SH-SY5Y (cell line): ENCODE measurements around the gene BFSP2.

Source experiments
- GATA2 ChIP-seq: IDR thresholded peaks from 2 replicates; pipeline ENCODE4 v1.6.1; 2011; ENCODE audit warnings: mild to moderate bottlenecking, low read depth, low read length
- GATA3 ChIP-seq: IDR thresholded peaks from 2 replicates; pipeline ENCODE4 v1.6.1; 2011; ENCODE audit warnings: low read depth, mild to moderate bottlenecking, low read length, moderate library complexity

Gene BFSP2

DNA sequence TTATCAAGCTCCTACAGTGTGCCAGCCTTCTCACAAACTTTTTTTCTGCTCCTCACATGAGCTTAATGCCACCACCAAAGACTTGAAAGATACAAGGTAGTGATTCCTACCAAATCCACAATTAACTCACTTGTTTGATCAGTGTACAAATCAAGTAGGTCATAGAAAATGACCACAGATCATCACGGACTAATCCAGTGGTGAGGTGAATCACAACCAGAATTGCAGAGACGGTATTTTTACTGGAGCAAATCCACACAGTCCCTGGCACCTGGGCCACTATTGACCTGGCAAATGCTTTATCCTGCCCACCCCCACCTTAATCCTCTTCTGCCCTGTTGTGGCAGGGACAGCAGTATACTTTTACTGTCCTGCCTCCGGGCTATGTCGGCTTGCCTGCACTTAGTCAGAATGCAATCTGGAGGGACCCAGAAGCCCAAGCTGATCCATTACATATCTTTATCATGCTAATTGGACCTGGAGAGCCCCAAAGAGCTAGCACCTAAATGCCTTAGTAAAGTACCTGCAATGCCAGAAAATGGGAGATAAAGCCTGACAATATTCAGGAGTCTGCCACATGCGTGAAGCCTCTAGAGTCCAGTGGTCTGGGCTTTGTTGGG, 89.7 kb downstream of the BFSP2 start:
- TF ChIP-seq GATA3: no peak
- TF ChIP-seq GATA2: no peak

DNA sequence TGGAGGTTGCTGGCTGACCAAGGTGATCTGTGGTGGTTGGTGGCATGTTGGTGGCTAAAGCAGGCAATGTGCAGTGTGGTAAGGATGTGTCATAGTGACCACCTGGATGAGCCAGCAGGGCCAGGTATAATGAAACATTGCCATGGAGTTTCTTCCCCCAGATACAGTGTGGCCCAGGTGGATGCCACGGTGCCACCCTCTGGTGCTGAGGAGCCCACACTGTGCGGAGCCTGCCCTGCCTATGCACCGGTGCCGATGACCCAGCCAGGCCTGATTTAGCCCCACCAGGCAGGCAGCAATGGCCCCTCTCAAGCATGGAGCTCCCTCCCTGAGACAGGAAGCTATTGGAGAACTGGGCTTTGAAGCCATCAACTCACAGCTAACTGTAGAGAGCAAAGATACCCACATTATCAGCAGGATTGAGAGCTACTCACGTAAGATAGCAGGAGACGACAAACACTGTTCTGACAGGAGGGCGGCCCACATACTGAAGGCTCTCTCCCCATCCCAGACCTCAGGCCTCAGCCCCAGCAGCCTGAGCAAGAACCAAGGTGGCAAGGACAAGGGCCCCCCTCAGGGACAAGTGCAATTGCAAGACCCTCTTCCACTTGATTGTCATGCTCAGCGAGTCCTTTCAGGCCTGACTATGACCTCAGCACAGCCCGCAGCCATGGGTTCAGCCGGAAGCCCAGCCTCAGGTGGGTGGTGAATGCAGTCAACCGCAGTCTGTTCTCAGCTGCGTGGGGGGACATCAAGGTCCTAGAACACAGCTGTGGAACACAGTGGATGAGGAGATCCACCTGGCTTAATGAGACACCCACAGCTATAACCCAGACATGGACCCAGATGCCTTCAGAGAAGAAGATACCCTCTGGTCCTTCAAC, 90.9 kb downstream of the BFSP2 start:
- no peak for TF ChIP-seq GATA2
- TF ChIP-seq GATA3: no peak

DNA sequence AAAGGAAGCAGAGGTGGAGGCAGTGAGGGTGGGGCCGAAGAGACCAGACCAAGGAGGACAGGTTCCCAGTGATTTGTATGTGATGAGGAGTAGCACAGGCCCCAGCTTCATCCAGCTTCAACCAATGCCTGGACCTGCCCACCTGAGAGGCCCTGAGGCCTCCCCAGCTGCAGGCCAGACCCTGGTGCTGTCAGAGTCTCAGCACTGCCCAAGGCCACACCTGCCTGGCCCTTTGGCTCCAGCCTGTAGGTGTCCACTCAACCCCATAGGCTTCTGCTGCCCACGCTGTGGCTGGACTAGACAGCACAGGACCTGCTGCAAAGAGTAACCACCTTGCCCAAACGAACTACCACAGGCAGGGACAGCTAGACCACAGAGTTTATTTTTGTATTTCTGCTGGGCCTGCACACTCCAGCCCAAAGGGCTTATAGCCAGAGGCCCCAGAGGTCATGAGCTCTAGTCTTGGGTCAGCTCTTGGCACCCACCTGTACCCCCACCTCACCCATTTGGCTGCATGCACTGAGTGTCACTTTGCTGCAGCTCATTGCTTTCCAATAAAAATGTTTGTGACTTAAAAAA, 91.7 kb downstream of the BFSP2 start:
- TF ChIP-seq GATA2 (no peak), GATA3 (no peak)

DNA sequence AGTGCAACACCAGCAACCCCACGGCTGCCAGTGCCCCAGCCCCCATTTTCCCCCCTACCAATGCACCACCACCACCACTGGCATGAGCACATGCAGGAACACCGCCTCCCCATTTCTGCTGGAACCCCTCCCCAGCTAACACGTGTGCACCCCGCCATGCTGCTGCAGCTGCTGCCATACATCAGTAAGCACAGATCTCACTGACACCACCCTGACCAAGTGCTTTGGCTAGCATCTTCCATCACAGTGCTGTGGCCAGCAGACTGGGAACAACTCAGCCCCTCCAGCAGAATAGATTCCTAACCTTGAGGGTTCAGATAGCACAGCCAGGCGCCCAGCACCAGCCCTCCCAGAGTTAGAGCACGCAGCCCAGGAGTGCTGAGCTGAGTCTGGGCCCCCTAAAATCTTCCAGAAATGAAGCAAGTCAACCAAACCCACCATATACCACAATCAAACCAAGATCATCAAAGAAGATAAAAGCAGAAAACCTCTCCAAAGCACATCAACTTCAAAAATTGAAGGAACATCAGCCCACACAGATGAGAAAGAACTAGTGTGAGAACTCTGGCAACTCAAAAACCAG, 92.4 kb downstream of the BFSP2 start:
- TF ChIP-seq GATA3 (no peak), GATA2 (no peak)

DNA sequence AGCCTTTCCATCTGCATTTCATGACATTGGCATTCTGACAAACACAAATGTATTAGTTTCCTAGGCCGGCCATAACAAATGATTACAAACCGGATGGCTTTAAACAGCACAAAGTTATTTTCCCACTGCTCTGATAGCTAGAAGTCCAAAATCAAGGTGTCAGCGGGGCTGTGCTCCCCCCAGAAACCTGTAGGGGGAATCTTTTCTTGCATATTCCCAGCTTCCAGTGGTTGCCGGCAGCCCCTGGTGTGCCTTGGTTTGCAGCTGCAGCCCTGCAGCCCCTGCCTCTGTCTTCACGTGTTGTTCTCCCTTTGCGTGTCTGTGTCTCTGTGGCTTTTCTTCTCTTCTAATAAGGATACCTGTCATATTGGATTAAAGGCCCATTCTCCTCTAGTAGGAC, 94.6 kb downstream of the BFSP2 start:
- TF ChIP-seq GATA3: no peak
- no peak for TF ChIP-seq GATA2

DNA sequence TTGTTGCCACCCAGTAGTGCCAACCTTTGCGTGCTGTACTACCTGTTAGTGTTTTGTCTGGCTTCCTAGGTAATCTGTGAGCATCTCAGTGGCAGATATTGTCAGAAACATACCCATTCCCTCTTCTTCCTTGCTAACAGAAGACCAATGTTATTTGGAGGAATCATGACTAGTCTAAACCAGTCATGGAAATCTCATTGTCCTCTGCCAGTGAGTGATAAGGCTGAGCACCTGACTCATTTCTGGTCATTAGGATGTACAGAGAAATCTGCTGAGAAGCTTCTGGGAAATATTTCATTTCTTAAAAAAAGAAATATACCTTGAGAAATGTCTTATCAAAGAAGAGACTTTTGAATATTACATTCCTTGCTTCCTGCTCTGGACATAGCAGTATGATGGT, 103.6 kb downstream of the BFSP2 start:
- TF ChIP-seq GATA2 (no peak), GATA3 (no peak)

DNA sequence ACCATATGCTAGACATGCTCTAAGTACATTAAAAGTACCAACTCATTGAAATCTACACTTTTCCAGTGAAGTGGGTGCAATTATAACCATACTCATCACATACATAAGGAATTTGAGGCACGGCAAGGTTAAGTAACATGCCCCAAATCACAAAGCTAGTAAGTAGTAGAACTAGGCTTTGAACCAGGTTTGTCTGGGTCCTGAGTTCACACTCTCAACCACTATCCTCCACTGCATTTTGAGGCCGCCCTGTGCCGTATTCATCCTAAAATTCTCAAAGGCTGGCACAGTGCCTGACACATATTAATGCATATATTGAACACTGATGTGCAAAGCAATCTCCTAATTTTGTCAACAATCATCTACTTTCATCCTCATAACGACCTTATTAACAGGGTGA, 104.9 kb downstream of the BFSP2 start:
- no peak for TF ChIP-seq GATA3
- no peak for TF ChIP-seq GATA2

DNA sequence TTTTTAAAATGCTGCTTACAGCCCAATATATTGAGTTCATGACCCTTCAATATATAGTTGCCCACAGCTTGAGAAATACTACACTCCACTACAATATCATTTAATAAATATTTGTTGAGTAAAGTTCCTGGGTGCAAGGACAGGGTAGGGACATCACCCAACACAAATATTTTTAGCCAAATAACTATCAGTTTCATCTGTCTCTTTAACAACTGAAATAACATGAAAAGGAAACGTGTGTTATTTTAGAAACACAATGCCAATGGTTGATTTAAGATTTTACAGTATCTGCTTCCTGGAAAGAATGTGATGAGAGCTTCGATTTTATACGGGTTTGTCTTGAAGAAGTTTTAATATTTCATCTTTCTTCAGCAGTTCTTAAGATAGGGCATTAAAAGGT, 106.0 kb downstream of the BFSP2 start:
- no peak for TF ChIP-seq GATA2
- no peak for TF ChIP-seq GATA3

DNA sequence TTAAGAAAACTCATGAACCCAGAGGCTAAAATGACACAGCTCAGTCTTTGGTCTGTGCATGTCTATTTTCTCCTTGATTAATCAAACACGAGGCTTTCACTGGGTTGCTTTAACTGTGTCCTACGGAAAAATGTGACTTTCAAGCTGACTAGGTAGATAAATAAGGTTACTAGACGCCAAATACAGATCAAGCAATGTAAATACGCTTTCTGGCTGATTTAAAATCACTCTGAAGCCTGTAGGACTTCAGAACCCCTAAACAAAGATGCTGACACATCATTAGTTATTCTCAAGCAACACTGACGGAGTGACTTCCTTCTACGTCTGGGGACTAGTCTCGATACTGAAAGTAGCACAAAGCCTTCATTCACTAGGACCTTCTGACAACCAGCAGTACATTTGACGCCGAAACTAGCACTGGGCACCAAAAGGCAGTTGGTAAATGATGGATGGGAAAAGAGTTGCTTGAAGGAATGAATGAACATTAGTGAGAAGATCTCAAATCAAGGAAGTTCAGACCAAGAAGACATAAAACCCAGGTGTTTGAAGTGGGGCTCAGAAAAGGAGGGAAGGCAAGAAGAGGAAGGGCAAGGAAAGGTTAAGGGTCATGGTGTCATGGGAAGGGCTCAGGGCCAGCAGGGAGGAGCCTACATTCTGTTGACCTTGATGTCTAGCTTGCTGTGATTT, 106.5 kb downstream of the BFSP2 start:
- TF ChIP-seq GATA2 (no peak), GATA3 (no peak)

DNA sequence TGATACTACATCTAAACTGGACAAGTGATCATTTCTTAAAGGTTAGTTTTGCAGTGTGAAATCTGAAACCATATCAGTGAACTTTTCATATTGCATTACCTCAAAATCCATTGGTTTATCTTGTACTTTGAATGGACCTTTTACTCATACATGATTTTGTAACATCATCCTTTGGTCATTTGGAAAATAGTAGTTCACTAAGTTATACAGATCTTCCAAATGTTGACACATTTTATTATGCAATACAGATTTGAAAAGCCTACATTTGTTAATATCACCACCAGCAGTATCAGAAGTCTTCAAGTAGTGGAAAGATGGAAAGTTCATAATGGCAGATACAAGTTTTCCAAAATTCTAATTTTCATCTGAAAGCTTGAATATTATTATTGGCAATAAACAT, 109.6 kb downstream of the BFSP2 start:
- TF ChIP-seq GATA2: no peak

DNA sequence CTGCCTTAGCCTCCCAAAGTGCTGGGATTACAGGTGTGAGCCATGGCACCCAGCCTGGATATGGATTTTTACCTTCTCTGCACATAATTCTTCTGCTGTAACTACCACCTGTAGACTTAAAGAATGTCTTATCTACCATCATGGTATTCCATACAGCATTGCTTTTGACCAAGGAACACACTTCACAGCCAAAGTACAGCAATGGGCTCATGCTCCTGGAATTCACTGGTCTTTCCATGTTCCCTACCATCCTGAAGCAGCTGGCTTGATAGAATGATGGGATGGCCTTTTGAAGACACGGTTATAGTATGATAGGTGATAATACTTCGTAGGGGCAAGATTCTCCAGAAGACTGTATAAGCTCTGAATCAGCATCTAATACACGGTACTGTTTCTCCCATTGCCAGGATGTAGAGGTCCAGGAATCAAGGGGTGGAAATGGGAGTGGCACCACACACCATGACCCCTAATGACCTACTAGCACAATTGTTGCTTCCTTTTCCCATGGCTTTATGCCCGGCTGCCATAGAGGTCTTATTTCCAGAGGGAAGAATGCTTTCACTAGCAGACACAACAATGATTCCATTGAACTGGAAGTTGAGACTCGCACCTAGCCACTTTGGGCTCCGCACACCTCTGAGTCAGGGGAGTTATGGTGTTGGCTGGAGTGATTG, 112.7 kb downstream of the BFSP2 start:
- TF ChIP-seq GATA2 (no peak), GATA3 (no peak)

DNA sequence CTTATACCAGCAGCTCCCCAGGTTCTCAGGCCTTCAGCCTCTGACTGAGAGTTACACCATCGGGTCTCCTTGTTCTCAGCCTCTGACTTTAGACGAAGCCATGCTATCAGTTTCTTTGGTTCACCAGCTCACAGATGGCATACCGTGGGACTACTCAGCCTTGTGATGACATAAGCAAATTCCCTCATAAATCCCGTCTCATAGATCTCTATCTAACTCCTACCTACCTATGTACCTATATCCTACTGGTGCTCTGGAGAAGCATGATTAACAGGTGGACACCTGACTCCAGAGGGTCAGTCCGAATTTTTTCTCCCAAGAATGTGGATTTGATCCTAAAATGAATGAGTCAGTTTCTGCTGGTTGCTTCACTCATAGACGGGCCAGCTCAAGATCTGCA, 114.6 kb downstream of the BFSP2 start:
- TF ChIP-seq GATA2 (no peak), GATA3 (no peak)

DNA sequence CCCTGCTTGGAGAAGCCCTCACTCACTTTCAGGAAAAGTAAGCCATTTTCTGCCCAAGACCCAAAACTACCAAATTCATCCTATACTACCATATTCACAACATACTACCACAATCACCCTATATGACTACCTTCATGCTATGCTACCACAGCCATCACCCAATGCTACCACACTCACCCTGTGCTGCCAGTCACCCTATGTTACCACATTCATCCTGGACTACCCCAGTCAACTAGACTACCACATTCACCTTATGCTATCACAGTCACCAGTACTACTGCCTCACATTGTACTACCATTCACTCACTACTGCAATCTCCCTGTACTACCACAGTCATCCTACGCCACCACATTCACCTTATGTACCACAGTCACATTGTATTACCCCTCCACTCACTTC, 115.3 kb downstream of the BFSP2 start:
- TF ChIP-seq GATA2: no peak
- no peak for TF ChIP-seq GATA3

DNA sequence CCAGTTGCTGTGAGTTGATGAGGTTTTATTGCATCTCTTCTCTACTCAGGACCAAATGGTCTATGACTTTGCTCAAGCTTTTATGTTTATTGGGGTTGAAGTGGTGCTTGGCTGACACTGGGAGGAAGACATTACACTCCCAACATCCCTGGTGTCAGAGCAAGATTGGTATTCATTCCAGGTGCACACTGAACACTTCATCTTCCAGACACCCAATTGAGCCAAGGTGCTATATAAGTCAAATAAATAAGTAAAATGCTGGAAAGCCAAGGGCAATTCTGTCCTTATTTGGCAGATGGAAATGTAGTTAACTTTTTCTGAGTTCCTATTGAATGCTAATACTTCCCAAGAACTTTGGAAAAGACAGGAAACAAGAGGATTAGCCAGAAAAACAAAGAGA, 120.4 kb downstream of the BFSP2 start:
- no peak for TF ChIP-seq GATA3
- TF ChIP-seq GATA2: no peak

DNA sequence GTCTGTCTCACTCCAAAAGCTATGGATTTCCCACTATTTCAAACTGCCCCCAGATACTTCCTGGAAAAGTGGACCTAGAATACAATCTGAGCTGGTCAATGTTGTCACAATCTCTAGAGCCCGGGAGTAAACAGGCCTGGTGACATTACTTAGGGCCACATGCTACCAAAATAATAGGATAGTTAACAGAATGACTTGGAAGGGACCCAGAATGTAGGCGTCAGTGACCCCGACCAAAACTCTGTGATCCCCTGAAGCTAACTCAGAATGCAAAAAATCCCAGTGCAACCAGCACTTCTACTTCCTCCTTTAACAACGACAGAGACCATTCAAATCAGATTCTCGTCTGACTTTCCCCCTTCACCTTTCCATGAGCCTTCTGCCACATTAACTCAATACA, 122.1 kb downstream of the BFSP2 start:
- no peak for TF ChIP-seq GATA2
- TF ChIP-seq GATA3: no peak
